GM18951 (cell line): ENCODE data around the gene LIPH.
A peak's percentile ranks its signal among the peaks of the same experiment; 100 is the strongest.
"Not testable (repeated sequence)": the region's sequence is repeated elsewhere in the genome, so short reads cannot be mapped to it uniquely, and the experiment has no call there.

Experiments used
- POLR2A ChIP-seq: IDR thresholded peaks from 4 replicates; pipeline ENCODE4 v1.6.1; 2011; ENCODE audit warnings: mild to moderate bottlenecking; ENCODE audit not compliant: insufficient read length, insufficient read depth; ENCODE audit errors: extremely low read depth
- in situ Hi-C: fragments of 300-500 bp; cut with MboI; formaldehyde crosslinking; loops from one replicate; pipeline ENCODE4 v1.12.0; 2022; ENCODE audit warnings: low sequenced_read_pairs, mixed read lengths, inconsistent platforms; ENCODE audit not compliant: unreplicated experiment

LIPH gene

GRCh38 chr3:185552358-185552877, at the start of gene LIPH:
Gene LIPH (minus strand): TSS chr3:185552588. CDS start chr3:185552471, 117 bp downstream.
- in situ Hi-C loops = no loop called here
- TF ChIP-seq POLR2A = peak; percentile 45

GRCh38 chr3:185595526-185595925, 43.1 kb upstream of the LIPH start:
- in situ Hi-C loops = no loop called here
- no peak for TF ChIP-seq POLR2A

DNA sequence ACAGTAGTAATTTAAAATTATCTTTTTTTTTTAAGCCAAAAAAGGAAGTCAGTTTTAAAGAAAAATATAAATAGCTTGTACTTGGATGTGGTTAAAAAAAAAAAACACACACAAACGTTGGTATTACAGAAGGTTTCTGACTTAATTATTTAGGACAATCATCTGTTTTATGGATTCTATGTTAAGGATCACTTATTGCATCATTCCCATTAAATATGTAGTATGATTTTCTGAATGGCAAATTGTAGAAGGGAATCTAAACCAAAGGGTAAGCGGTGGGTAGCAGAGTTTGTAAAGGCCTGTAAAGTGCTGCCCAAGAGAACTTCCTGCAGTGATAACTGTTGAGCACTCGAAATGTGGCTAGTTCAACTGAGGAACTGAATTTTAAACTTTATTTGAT, 41.7 kb upstream of the LIPH start:
- no peak for TF ChIP-seq POLR2A
- in situ Hi-C loops = no loop called here

GRCh38 chr3:185586686-185587039, 34.3 kb upstream of the LIPH start:
- in situ Hi-C loops = no loop called here
- no peak for TF ChIP-seq POLR2A

- in situ Hi-C loops = no loop called here
- TF ChIP-seq POLR2A = peak; percentile 81
Observed at GRCh38 chr3:185585859-185586685, 33.7 kb upstream of the LIPH start, which contains the start of gene SENP2. Gene SENP2 (plus strand): TSS chr3:185586295. CDS start chr3:185586414, 119 bp downstream.

- in situ Hi-C loops = no loop called here
- no peak for TF ChIP-seq POLR2A
Observed at GRCh38 chr3:185585518-185585858, 33.1 kb upstream of the LIPH start.

- in situ Hi-C loops = no loop called here
- no peak for TF ChIP-seq POLR2A
Observed at GRCh38 chr3:185584686-185585085, 32.3 kb upstream of the LIPH start.

DNA sequence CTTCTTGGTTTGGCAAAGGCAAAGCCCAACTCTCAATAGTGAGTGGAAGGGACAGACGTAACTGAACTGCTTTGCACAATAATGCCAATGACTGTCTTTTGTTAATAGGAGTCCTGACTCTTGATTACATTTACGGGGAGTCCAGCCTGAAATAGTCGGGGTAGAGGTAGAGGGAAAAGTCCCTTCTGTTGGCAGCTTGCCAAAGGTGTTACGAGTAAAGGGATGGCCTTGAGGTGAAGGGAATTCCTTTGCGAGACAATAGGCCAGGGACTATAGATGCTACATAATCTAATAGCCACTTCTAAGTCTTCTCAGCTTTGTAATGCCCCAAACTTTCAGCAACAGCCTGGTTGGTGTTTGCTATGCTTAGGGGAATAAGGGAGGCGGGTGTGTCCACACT, 31.5 kb upstream of the LIPH start:
- in situ Hi-C loops = no loop called here

DNA sequence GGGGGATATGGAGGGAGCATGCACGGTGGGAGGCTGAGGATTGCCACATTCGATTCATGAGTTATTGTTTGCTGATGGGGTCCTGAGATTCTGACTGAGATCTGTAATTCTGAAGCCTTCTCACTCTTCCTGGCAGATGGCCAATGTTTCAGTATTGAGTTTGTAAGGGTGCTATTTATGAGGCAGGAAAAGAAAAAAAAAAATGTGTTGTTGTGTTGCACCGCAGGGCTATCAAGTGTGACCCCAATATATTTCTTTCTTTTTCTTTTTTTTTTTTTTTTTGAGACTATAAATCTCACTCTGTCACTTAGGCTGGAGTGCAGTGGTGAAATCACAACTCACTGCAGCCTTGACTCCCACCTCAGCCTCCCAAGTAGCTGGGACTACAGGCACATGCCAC, 30.5 kb upstream of the LIPH start:
- in situ Hi-C loops = no loop called here

More for the DNA sequence above, 31.5 kb upstream of the LIPH start:
- TF ChIP-seq POLR2A = no peak

GRCh38 chr3:185582236-185582635, 29.8 kb upstream of the LIPH start:
- in situ Hi-C loops = no loop called here
- no peak for TF ChIP-seq POLR2A

More for the DNA sequence above, 30.5 kb upstream of the LIPH start:
- TF ChIP-seq POLR2A = no peak

- in situ Hi-C loops = not testable (repeated sequence)
Observed at GRCh38 chr3:185575108-185575869, 22.9 kb upstream of the LIPH start.

- TF ChIP-seq POLR2A = no peak
- in situ Hi-C loops = no loop called here
Observed at GRCh38 chr3:185572183-185572582, 19.8 kb upstream of the LIPH start.

GRCh38 chr3:185561958-185562357, 9.6 kb upstream of the LIPH start:
- no peak for TF ChIP-seq POLR2A
- in situ Hi-C loops = no loop called here
